MCF 10A (cell line): ENCODE measurements around the gene SMIM27. TPM values are rescaled to one million over a fixed set of nuclear protein-coding genes. Genes with fewer than 3 reads are reported as not detected.

Experiments used
- BruUV-seq: library from RNA; stranded (reverse); fragments of 400-500 nt; replicated peaks from 2 replicates; lab custom pipeline; 2021; lab: Mats Ljungman, UMichigan
- CTCF ChIA-PET: fragments of 300-600 bp; sonication (Branson Sonifier 250); formaldehyde crosslinking; extraction: SDS; loops from one replicate; lab custom pipeline; 2021; ENCODE audit warnings: antibody characterized with exemption, inconsistent platforms; lab: Yijun Ruan, JAX
- POLR2A ChIA-PET: fragments of 300-600, 350-650 bp; sonication (Branson Sonifier 250); formaldehyde crosslinking; extraction: SDS; loops from one replicate; lab custom pipeline; 2020; ENCODE audit warnings: antibody characterized with exemption, inconsistent platforms; lab: Yijun Ruan, JAX
- DNase-seq: peaks from one replicate; pipeline ENCODE4 v3.0.0-alpha.2; 2018; ENCODE audit not compliant: unreplicated experiment
- H3K27ac Mint-ChIP-seq: one replicate; pipeline ENCODE4 v1.8.0; 2022; ENCODE audit warnings: mild to moderate bottlenecking, low read depth, mixed read lengths; ENCODE audit not compliant: unreplicated experiment
- H3K27me3 Mint-ChIP-seq: one replicate; pipeline ENCODE4 v1.8.0; 2022; ENCODE audit warnings: mixed read lengths; ENCODE audit not compliant: insufficient read depth, unreplicated experiment
- H3K36me3 Mint-ChIP-seq: one replicate; pipeline ENCODE4 v1.8.0; 2022; ENCODE audit warnings: mild to moderate bottlenecking, moderate library complexity, mixed read lengths; ENCODE audit not compliant: insufficient read depth, unreplicated experiment
- H3K4me1 Mint-ChIP-seq: one replicate; pipeline ENCODE4 v1.8.0; 2022; ENCODE audit warnings: mixed read lengths; ENCODE audit not compliant: insufficient read depth, unreplicated experiment
- H3K4me3 Mint-ChIP-seq: one replicate; pipeline ENCODE4 v1.8.0; 2022; ENCODE audit warnings: mild to moderate bottlenecking, moderate library complexity, mixed read lengths; ENCODE audit not compliant: unreplicated experiment
- H3K9me3 Mint-ChIP-seq: one replicate; pipeline ENCODE4 v1.8.0; 2022; ENCODE audit warnings: mixed read lengths; ENCODE audit not compliant: unreplicated experiment
- intact Hi-C: fragments of 100-400 bp; cut with micrococcal nuclease; formaldehyde crosslinking; loops from 2 replicates; pipeline ENCODE4 v1.14.1; 2022
- total RNA-seq: library from RNA; stranded (reverse); gene quantifications from 2 replicates; pipeline ENCODE4 v1.2.3, GENCODE V29; 2022
- TF ChIP-seq, protein P1 (sequence below): fragments of 200-600 bp; IDR thresholded peaks from one replicate; pipeline ENCODE4 v1.8.0; 2022; ENCODE audit warnings: antibody characterized with exemption, mild to moderate bottlenecking; ENCODE audit not compliant: unreplicated experiment

SMIM27 gene
- total RNA-seq, 1 experiment from 2014 or later = 7.8 TPM

- ChIA-PET POLR2A (interaction anchor here (0.6 to 3.4 kb wide), 7 partner anchors 9 to 443 kb away, joined by 3 to 43 read pairs (median 4); partner anchors contain the start of genes ACO1, DNAJA1 and RIGI), CTCF (interaction anchor here (0.6 to 20.5 kb wide), 54 partner anchors 8 to 457 kb away, joined by 3 to 601 read pairs (median 4); partner anchors contain the start of genes ACO1, NDUFB6, RIGI and SMIM27)
- BruUV-seq = no TSS peak
- no peaks in the 10 kb centered on the region for H3K4me1 Mint-ChIP-seq
- H3K27ac Mint-ChIP-seq = no peak overlapping the region
- H3K9me3 Mint-ChIP-seq = no peaks in the 10 kb centered on the region
- intact Hi-C loops = loop anchor here (1.0 to 10.0 kb wide), 2 partner anchors 387 to 643 kb away; no protein-coding TSS in a partner anchor
- H3K27me3 Mint-ChIP-seq = no peaks in the 10 kb centered on the region
- H3K36me3 Mint-ChIP-seq = no peaks in the 10 kb centered on the region
- H3K4me3 Mint-ChIP-seq = no peak overlapping the region
- peak; percentile 67 for DNase-seq
- TF ChIP-seq, protein P1, sequence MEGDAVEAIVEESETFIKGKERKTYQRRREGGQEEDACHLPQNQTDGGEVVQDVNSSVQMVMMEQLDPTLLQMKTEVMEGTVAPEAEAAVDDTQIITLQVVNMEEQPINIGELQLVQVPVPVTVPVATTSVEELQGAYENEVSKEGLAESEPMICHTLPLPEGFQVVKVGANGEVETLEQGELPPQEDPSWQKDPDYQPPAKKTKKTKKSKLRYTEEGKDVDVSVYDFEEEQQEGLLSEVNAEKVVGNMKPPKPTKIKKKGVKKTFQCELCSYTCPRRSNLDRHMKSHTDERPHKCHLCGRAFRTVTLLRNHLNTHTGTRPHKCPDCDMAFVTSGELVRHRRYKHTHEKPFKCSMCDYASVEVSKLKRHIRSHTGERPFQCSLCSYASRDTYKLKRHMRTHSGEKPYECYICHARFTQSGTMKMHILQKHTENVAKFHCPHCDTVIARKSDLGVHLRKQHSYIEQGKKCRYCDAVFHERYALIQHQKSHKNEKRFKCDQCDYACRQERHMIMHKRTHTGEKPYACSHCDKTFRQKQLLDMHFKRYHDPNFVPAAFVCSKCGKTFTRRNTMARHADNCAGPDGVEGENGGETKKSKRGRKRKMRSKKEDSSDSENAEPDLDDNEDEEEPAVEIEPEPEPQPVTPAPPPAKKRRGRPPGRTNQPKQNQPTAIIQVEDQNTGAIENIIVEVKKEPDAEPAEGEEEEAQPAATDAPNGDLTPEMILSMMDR = peak; percentile 56
Observed at GRCh38 chr9:32581512-32582143, 29.5 kb downstream of the SMIM27 start.

GRCh38 chr9:32584784-32585183 is 32.7 kb downstream of the SMIM27 start:
- DNase-seq = no peak
- no peaks in the 10 kb centered on the region for H3K4me1 Mint-ChIP-seq
- POLR2A ChIA-PET = interaction anchor here (0.6 kb wide), 1 partner anchor 330 kb away, joined by 3 read pairs; no protein-coding TSS in a partner anchor
- no peak overlapping the region for H3K27ac Mint-ChIP-seq
- no peaks in the 10 kb centered on the region for H3K27me3 Mint-ChIP-seq
- intact Hi-C loops = loop anchor here (10.0 kb wide), 1 partner anchor 640 kb away; no protein-coding TSS in a partner anchor
- H3K9me3 Mint-ChIP-seq = no peaks in the 10 kb centered on the region
- H3K4me3 Mint-ChIP-seq = no peak overlapping the region
- no peaks in the 10 kb centered on the region for H3K36me3 Mint-ChIP-seq
- CTCF ChIA-PET = interaction anchor here (0.5 to 20.5 kb wide), 5 partner anchors 11 to 386 kb away, joined by 3 to 601 read pairs (median 3); no protein-coding TSS in a partner anchor
- TF ChIP-seq, protein P1 = no peak
- BruUV-seq = no TSS peak

GRCh38 chr9:32587901-32588300 is 35.8 kb downstream of the SMIM27 start:
- BruUV-seq = no TSS peak
- DNase-seq = no peak
- H3K36me3 Mint-ChIP-seq = peaks cover 3% of the 10 kb centered on the region
- ChIA-PET CTCF (interaction anchor here (0.6 to 20.5 kb wide), 26 partner anchors 7 to 398 kb away, joined by 3 to 601 read pairs (median 5); partner anchors contain the start of gene NDUFB6), POLR2A (interaction anchor here (1.5 to 3.9 kb wide), 2 partner anchors 14 to 380 kb away, joined by 5 to 28 read pairs; partner anchors contain the start of gene NDUFB6)
- H3K27ac Mint-ChIP-seq = no peak overlapping the region
- TF ChIP-seq, protein P1 = no peak
- no peaks in the 10 kb centered on the region for H3K9me3 Mint-ChIP-seq
- intact Hi-C loops = loop anchor here (10.0 kb wide), 1 partner anchor 637 kb away; no protein-coding TSS in a partner anchor
- H3K4me3 Mint-ChIP-seq = no peak overlapping the region
- H3K4me1 Mint-ChIP-seq = peaks cover 11% of the 10 kb centered on the region
- H3K27me3 Mint-ChIP-seq = no peaks in the 10 kb centered on the region
